BE2C (cell line): Measurements from ENCODE around the gene ERO1B.

ENCODE experiments used
- DNase-seq: peaks from one replicate; pipeline ENCODE4 v3.0.0-alpha.2; 2020
- H3K27me3 ChIP-seq: fragments of 250-450 bp; sonication (Bioruptor Pico); 2 replicates; pipeline ENCODE4 v1.5.1; 2020; ENCODE audit warnings: mild to moderate bottlenecking
- H3K36me3 ChIP-seq: fragments of 250-450 bp; sonication (Bioruptor Pico); 2 replicates; pipeline ENCODE4 v1.5.1; 2020; ENCODE audit warnings: mild to moderate bottlenecking
- H3K4me1 ChIP-seq: fragments of 250-450 bp; sonication (Bioruptor Pico); 2 replicates; pipeline ENCODE4 v1.5.1; 2020
- H3K4me3 ChIP-seq: 2 replicates; pipeline ENCODE4 v1.5.1; 2011; ENCODE audit warnings: low read depth, low read length
- H3K9me3 ChIP-seq: fragments of 250-450 bp; sonication (Bioruptor Pico); 2 replicates; pipeline ENCODE4 v1.5.1; 2020
- CTCF ChIP-seq: IDR thresholded peaks from 2 replicates; pipeline ENCODE4 v1.5.1; 2012; ENCODE audit warnings: mild to moderate bottlenecking, low read depth, low read length

ERO1B gene

GRCh38 chr1:236261898-236262297 lies 19.9 kb downstream of the ERO1B start:
- DNase-seq, result no peak
- Histone ChIP-seq H3K9me3 (no peaks in the 10 kb centered on the region), H3K36me3 (no peaks in the 10 kb centered on the region), H3K27me3 (no peaks in the 10 kb centered on the region), H3K4me1 (no peaks in the 10 kb centered on the region), H3K4me3 (no peak overlapping the region)
- TF ChIP-seq CTCF, result no peak

GRCh38 chr1:236261033-236261432 lies 20.7 kb downstream of the ERO1B start:
- DNase-seq, result no peak
- H3K4me3 ChIP-seq, result no peak overlapping the region
- no peaks in the 10 kb centered on the region for H3K27me3 ChIP-seq
- H3K36me3 ChIP-seq, result no peaks in the 10 kb centered on the region
- H3K4me1 ChIP-seq, result no peaks in the 10 kb centered on the region
- H3K9me3 ChIP-seq, result no peaks in the 10 kb centered on the region
- no peak for TF ChIP-seq CTCF

- H3K36me3 ChIP-seq, result no peaks in the 10 kb centered on the region
Observed at GRCh38 chr1:236259043-236259442, 22.7 kb downstream of the ERO1B start.

GRCh38 chr1:236258114-236258622 lies 23.6 kb downstream of the ERO1B start:
- DNase-seq, result no peak
- TF ChIP-seq CTCF, result no peak

More at GRCh38 chr1:236259043-236259442, 22.7 kb downstream of the ERO1B start:
- Histone ChIP-seq H3K4me1 (no peaks in the 10 kb centered on the region), H3K9me3 (no peaks in the 10 kb centered on the region), H3K27me3 (no peaks in the 10 kb centered on the region), H3K4me3 (no peak overlapping the region)
- no peak for DNase-seq
- no peak for TF ChIP-seq CTCF

GRCh38 chr1:236257216-236257615 lies 24.5 kb downstream of the ERO1B start:
- Histone ChIP-seq H3K36me3 (no peaks in the 10 kb centered on the region), H3K4me1 (no peaks in the 10 kb centered on the region), H3K27me3 (no peaks in the 10 kb centered on the region), H3K9me3 (no peaks in the 10 kb centered on the region), H3K4me3 (no peak overlapping the region)
- DNase-seq, result no peak
- no peak for TF ChIP-seq CTCF

More at GRCh38 chr1:236258114-236258622, 23.6 kb downstream of the ERO1B start:
- no peaks in the 10 kb centered on the region for H3K27me3 ChIP-seq
- H3K9me3 ChIP-seq, result no peaks in the 10 kb centered on the region
- no peaks in the 10 kb centered on the region for H3K4me1 ChIP-seq
- H3K4me3 ChIP-seq, result no peak overlapping the region
- H3K36me3 ChIP-seq, result no peaks in the 10 kb centered on the region

- Histone ChIP-seq H3K9me3 (no peaks in the 10 kb centered on the region), H3K27me3 (no peaks in the 10 kb centered on the region), H3K36me3 (no peaks in the 10 kb centered on the region), H3K4me1 (no peaks in the 10 kb centered on the region), H3K4me3 (no peak overlapping the region)
- no peak for TF ChIP-seq CTCF
- no peak for DNase-seq
Observed at GRCh38 chr1:236253918-236254637, 27.7 kb downstream of the ERO1B start.
